Fibroblast of mammary gland (primary cell): Measurements from ENCODE around the gene SPTB.

Source experiments
- DNase-seq: peaks from one replicate; pipeline ENCODE4 v3.0.0-alpha.2; 2010; ENCODE audit warnings: low read depth
- H3K4me3 ChIP-seq: 2 replicates; pipeline ENCODE4 v1.5.1; 2011; ENCODE audit warnings: low read depth, mild to moderate bottlenecking, low read length, moderate library complexity; ENCODE audit not compliant: control insufficient read depth
- TF ChIP-seq, protein P1 (sequence below): conservative IDR thresholded peaks from 2 replicates; pipeline ENCODE4 v1.5.1; 2011; ENCODE audit warnings: low read depth, low read length, inconsistent platforms; ENCODE audit not compliant: control insufficient read depth, insufficient read depth

The SPTB gene

DNA sequence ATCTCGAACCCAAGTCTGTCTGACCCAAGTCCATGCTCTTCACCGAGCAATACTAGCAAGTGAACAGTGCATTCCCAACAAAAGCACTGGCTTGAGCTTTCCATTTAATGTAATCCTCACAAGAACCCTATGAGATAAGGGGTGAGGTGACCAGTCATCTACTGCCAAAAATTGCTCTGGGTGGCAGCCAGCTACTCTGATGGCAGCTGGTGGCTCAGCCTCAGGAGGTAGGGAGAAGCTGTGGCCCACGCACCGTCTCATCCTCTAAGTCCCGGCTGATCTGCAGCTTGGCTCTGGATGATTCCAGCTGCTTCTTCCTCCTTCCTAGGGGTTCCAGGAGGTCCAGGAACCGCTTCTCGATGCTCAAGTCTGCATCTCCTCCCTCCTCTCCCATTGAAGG lies 100.2 kb downstream of the SPTB start:
- TF ChIP-seq, protein P1, sequence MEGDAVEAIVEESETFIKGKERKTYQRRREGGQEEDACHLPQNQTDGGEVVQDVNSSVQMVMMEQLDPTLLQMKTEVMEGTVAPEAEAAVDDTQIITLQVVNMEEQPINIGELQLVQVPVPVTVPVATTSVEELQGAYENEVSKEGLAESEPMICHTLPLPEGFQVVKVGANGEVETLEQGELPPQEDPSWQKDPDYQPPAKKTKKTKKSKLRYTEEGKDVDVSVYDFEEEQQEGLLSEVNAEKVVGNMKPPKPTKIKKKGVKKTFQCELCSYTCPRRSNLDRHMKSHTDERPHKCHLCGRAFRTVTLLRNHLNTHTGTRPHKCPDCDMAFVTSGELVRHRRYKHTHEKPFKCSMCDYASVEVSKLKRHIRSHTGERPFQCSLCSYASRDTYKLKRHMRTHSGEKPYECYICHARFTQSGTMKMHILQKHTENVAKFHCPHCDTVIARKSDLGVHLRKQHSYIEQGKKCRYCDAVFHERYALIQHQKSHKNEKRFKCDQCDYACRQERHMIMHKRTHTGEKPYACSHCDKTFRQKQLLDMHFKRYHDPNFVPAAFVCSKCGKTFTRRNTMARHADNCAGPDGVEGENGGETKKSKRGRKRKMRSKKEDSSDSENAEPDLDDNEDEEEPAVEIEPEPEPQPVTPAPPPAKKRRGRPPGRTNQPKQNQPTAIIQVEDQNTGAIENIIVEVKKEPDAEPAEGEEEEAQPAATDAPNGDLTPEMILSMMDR: no peak
- H3K4me3 ChIP-seq: no peak overlapping the region
- DNase-seq: no peak

DNA sequence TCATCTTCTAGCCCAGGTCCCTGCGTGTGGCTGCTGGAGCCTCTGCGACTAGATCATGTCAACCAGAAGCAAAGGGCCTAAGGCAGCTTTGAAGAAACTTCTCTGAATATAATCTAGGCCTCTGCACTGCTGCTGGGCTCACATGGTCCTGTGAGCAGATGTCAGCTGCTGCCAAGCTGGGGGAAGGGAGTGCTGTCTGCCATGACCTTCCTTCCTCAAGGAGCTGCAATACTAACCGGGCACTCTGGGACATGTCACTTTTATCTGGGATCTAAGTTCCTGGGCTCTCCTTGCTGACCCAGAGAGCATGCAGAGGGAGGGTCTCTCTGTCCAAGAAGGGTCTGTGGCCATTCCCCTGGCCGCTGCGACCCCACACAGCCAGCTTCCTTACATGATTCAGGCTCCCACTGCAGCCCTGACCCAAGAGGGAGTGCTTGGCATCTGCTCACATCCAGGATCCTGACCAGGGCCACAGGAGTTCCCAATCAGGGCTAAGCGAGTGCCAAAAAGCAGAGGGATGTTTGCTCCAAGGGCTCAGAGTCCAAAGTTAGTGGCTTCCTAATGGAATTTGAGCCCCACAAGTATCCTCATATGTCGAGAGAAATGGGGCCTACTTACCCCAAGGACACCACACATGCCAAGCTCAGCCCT lies 101.5 kb downstream of the SPTB start:
- DNase-seq: no peak
- H3K4me3 ChIP-seq: no peak overlapping the region
- TF ChIP-seq, protein P1: no peak

DNA sequence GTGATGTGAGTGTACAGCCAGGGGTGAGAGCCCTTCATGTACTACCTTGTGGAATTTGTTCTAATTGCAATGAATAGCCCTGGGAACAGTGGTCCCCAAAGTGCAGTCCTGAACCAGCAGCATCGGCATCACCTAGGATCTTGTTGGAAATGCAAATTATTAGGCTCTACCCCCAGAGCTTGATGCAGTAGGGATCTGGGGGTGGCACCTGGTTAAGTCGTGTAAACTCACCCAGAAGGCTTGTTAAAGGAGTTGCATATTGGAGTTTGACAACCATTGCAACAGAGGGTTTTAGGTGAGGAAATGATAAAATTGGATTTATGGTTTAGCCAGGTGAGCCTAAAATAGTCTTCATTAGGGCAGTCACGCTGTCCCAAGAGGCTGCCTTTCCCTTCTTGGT lies 102.2 kb downstream of the SPTB start:
- TF ChIP-seq, protein P1: no peak
- no peak overlapping the region for H3K4me3 ChIP-seq
- DNase-seq: no peak

DNA sequence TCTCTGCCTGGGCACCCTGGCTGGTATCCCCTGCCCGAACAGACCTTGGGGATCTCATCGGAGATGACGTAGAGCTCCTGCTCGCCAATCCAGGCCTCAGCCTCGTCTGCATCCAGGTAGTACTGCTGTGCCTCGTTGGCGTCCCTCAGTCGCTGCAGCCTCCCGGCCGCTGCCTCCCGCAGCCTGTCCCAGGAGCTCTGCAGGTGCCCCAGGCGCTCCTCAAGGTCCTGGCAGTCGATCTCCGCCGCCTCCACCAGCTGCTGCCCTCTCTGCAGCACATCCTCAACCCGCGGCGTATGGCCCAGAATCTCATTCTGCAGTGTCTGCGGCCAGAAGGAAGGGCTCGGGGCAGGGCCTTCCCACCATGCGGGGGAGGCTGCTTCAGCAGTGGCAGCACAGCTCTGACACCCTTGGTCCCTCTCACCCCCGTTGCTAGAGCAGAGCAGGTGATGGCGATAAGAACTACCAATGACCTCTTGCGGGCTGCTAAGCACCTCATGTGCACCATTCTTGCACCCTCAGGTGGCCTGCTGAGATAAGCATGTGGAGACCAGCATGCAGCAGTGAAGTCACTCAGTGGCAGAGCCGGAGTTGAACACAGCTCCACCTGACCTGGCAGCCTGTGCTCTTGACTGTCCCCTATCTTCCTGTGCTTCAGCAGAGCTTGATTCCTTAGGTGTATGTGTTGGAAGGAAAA lies 104.5 kb downstream of the SPTB start:
- no peak for DNase-seq
- H3K4me3 ChIP-seq: no peak overlapping the region
- TF ChIP-seq, protein P1: no peak

DNA sequence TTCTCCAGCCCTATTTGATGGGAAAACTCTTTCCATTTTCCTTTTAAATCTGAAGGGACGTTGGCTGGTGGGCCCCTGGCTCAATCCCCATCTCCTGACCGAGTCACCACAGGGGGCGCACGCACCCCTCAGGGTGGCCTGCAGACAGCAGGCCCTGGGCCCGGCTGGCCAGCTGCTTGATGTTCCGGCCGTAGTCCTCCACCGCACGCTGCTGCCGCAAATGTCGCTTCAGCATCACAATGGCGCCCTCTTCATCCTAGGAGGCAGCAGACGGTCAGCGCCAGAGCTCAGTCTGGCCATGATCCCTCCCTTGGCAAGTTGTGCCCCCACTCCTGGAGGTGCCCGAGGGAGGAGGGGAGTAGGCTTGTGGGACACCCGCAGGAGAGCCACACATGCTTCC lies 105.4 kb downstream of the SPTB start:
- H3K4me3 ChIP-seq: no peak overlapping the region
- TF ChIP-seq, protein P1: no peak
- no peak for DNase-seq

DNA sequence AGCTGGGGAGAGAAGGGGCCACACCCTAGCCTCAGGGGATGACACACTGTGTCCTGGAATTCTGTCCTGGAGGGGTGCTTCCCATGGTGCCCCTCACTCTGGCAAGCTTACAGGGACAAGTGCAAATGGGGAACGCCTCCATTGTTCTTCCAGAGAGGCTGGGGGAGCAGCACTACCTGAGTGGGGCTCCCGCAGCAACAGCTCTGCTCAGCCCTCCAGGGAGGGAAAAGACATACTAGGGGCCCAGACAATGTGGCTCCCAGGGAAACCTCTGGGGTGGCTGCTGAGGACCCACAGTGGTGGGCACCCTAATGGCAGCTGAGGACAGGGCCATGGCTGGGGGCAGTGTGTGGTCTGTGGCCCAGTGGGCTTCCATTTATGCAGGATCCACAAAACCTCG lies 106.1 kb downstream of the SPTB start:
- no peak for DNase-seq
- no peak overlapping the region for H3K4me3 ChIP-seq
- TF ChIP-seq, protein P1: no peak
